Ectodermal cell (in vitro differentiated cells): ENCODE results near the gene GREB1L.

Source experiments
- H3K27ac ChIP-seq: 2 replicates; pipeline ENCODE4 v1.7.0; 2013; ENCODE audit warnings: mild to moderate bottlenecking, low read depth, low read length; ENCODE audit not compliant: insufficient read depth, poor library complexity, severe bottlenecking
- H3K27me3 ChIP-seq: 2 replicates; pipeline ENCODE4 v1.7.0; 2013; ENCODE audit warnings: mild to moderate bottlenecking, low read length; ENCODE audit not compliant: insufficient read depth, control insufficient read depth, poor library complexity, severe bottlenecking
- H3K36me3 ChIP-seq: one replicate; pipeline ENCODE4 v1.7.0; 2013; ENCODE audit warnings: low read length; ENCODE audit not compliant: control insufficient read depth, insufficient read depth
- H3K4me1 ChIP-seq: one replicate; pipeline ENCODE4 v1.7.0; 2013; ENCODE audit warnings: low read length; ENCODE audit not compliant: control insufficient read depth, insufficient read depth
- H3K4me3 ChIP-seq: 2 replicates; pipeline ENCODE4 v1.7.0; 2013; ENCODE audit warnings: low read depth, low read length, control low read depth; ENCODE audit not compliant: insufficient read depth
- H3K9me3 ChIP-seq: 2 replicates; pipeline ENCODE4 v1.7.0; 2013; ENCODE audit warnings: mild to moderate bottlenecking, low read length, moderate library complexity; ENCODE audit not compliant: control insufficient read depth
- WGBS, 2 experiments: methylation state at CpG; one replicate each; pipeline ENCODE4 v1.1.7; 2013; ENCODE audit warnings: missing lambda C conversion rate in 2 of 2; 5-methylcytosine and 5-hydroxymethylcytosine counted together

The GREB1L gene

GRCh38 chr18:21484851-21485636 is 243.0 kb downstream of the GREB1L start:
- Histone ChIP-seq H3K36me3 (peaks cover 54% of the 10 kb centered on the region), H3K27me3 (no peaks in the 10 kb centered on the region), H3K27ac (no peak overlapping the region), H3K9me3 (no peaks in the 10 kb centered on the region), H3K4me1 (no peaks in the 10 kb centered on the region), H3K4me3 (no peak overlapping the region)
- 80% methylated on average over 7 of the region's 7 CpGs for WGBS, 2 experiments

GRCh38 chr18:21486905-21487437 is 244.9 kb downstream of the GREB1L start:
- Histone ChIP-seq H3K27me3 (no peaks in the 10 kb centered on the region), H3K27ac (no peak overlapping the region), H3K4me1 (no peaks in the 10 kb centered on the region), H3K9me3 (no peaks in the 10 kb centered on the region), H3K4me3 (no peak overlapping the region), H3K36me3 (peaks cover 51% of the 10 kb centered on the region)
- 97% methylated on average over 3 of the region's 3 CpGs for WGBS, 2 experiments

DNA sequence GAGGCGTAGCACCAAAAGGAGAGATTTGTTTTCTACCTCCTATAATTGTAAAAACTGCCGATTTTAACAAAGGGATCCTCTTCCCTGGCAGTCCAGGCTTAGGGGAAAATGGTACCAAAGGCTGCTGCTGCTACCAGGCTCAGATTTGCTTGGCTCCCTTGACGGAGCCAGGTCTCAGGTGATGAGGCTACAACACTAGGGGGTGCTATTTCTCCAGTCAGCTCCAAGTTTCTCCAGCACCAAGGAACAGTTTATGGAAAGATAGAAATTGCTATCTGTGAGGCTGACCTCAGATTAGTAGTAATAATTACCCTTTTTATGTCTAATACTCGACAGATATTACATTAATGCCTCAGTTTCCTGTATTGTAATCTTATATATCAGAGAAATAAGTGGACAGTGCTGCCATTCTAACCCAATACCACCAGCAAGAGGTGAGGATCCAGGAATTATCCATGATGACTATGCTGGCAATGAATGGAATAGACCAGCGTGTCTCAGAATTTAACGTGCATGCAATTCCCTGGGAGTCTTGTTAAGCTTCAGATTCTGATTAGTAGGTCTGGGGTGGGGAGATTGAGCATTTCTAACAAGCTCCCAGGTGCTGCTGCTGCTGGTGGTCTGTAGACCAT is 247.2 kb downstream of the GREB1L start:
- Histone ChIP-seq H3K9me3 (no peaks in the 10 kb centered on the region), H3K27ac (no peak overlapping the region), H3K36me3 (peaks cover 53% of the 10 kb centered on the region), H3K27me3 (no peaks in the 10 kb centered on the region), H3K4me3 (no peak overlapping the region), H3K4me1 (no peaks in the 10 kb centered on the region)
- WGBS, 2 experiments, result 72 to 73% methylated on average over 5 of the region's 6 CpGs

GRCh38 chr18:21489919-21490495 is 248.0 kb downstream of the GREB1L start:
- Histone ChIP-seq H3K4me3 (no peak overlapping the region), H3K4me1 (no peaks in the 10 kb centered on the region), H3K27ac (no peak overlapping the region), H3K36me3 (peaks cover 51% of the 10 kb centered on the region), H3K27me3 (no peaks in the 10 kb centered on the region), H3K9me3 (no peaks in the 10 kb centered on the region)
- WGBS, 2 experiments, result 95 to 97% methylated on average over 15 of the region's 15 CpGs

- Histone ChIP-seq H3K27ac (no peak overlapping the region), H3K9me3 (no peaks in the 10 kb centered on the region), H3K27me3 (no peaks in the 10 kb centered on the region), H3K36me3 (peaks cover 48% of the 10 kb centered on the region), H3K4me3 (no peak overlapping the region), H3K4me1 (no peaks in the 10 kb centered on the region)
- WGBS, 2 experiments, result 90 to 95% methylated on average over 4 of the region's 4 CpGs
Measured at GRCh38 chr18:21490748-21491147, 248.7 kb downstream of the GREB1L start.

GRCh38 chr18:21496277-21496835 is 254.3 kb downstream of the GREB1L start:
- H3K36me3 ChIP-seq, result peaks cover 33% of the 10 kb centered on the region
- WGBS, 2 experiments, result 92 to 93% methylated on average over 12 of the region's 12 CpGs
- no peaks in the 10 kb centered on the region for H3K4me1 ChIP-seq
- no peak overlapping the region for H3K27ac ChIP-seq
- H3K27me3 ChIP-seq, result no peaks in the 10 kb centered on the region
- H3K4me3 ChIP-seq, result no peak overlapping the region
- no peaks in the 10 kb centered on the region for H3K9me3 ChIP-seq

- H3K9me3 ChIP-seq, result no peaks in the 10 kb centered on the region
- H3K27me3 ChIP-seq, result no peaks in the 10 kb centered on the region
- 91 to 96% methylated on average over 16 of the region's 16 CpGs for WGBS, 2 experiments
- H3K36me3 ChIP-seq, result peaks cover 46% of the 10 kb centered on the region
- no peak overlapping the region for H3K4me3 ChIP-seq
- no peak overlapping the region for H3K27ac ChIP-seq
- no peaks in the 10 kb centered on the region for H3K4me1 ChIP-seq
Measured at GRCh38 chr18:21499997-21500396, 258.0 kb downstream of the GREB1L start.

DNA sequence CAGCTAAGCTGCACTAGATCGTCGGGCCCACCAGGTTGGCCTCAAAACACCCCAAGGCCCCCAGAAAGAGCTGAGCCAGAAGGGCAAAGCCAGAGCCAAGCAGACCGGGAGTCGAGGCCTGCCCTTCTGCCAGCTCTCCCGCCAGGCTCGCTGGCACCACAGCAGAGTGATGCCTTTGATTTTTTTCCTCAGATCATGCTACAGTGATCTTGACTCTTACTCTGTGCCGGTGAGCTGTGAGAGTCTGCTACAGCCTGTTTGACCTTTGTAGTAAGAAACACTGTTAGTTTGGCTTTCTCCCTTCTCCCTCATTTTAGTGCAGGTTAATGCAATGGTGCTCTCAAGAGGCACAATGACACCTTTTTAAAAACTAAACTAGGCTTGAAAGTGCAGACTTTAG is 260.6 kb downstream of the GREB1L start:
- H3K36me3 ChIP-seq, result peaks cover 68% of the 10 kb centered on the region
- 95 to 97% methylated on average over 7 of the region's 7 CpGs for WGBS, 2 experiments
- no peak overlapping the region for H3K27ac ChIP-seq
- H3K9me3 ChIP-seq, result no peaks in the 10 kb centered on the region
- no peak overlapping the region for H3K4me3 ChIP-seq
- no peaks in the 10 kb centered on the region for H3K4me1 ChIP-seq
- H3K27me3 ChIP-seq, result no peaks in the 10 kb centered on the region

GRCh38 chr18:21507913-21508701 is 266.1 kb downstream of the GREB1L start:
- Histone ChIP-seq H3K9me3 (no peaks in the 10 kb centered on the region), H3K27me3 (no peaks in the 10 kb centered on the region), H3K4me1 (no peaks in the 10 kb centered on the region), H3K27ac (no peak overlapping the region), H3K4me3 (no peak overlapping the region), H3K36me3 (peaks cover 91% of the 10 kb centered on the region)
- WGBS, 2 experiments, result 91 to 93% methylated on average over 13 of the region's 13 CpGs
